ENCODE results near the gene ZNF384.

ZNF384 gene

DNA sequence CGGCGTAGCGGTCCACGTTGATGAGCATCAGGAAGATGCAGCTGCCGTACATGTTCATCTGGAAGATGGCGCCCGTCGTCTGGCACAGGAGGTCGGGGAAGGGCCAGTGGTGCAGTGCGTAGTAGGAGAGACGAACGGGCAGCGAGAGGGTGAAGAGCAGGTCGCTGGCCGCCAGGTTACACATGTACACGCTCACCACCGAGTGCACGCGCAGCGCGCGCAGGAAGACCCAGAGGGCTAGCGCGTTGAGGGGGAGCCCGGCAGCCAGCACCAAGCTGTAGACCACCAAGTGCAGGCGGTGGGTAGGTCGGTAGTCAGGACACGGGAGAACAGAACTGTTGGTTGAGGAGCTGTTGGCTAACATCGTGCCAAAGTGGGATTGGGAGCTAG, 68.3 kb downstream of the ZNF384 start:
- DNase-seq (ENCODE audit: low read depth in 3 of 3): no peak

GRCh38 chr12:6620137-6620884, 68.9 kb downstream of the ZNF384 start:
- DNase-seq (ENCODE audit: low read depth in 3 of 3): no peak

- DNase-seq (ENCODE audit: low read depth in 3 of 3): no peak
Observed at GRCh38 chr12:6618483-6619225, 70.5 kb downstream of the ZNF384 start.
